ENCODE measurements around the gene SH3GL3.

Gene SH3GL3

DNA sequence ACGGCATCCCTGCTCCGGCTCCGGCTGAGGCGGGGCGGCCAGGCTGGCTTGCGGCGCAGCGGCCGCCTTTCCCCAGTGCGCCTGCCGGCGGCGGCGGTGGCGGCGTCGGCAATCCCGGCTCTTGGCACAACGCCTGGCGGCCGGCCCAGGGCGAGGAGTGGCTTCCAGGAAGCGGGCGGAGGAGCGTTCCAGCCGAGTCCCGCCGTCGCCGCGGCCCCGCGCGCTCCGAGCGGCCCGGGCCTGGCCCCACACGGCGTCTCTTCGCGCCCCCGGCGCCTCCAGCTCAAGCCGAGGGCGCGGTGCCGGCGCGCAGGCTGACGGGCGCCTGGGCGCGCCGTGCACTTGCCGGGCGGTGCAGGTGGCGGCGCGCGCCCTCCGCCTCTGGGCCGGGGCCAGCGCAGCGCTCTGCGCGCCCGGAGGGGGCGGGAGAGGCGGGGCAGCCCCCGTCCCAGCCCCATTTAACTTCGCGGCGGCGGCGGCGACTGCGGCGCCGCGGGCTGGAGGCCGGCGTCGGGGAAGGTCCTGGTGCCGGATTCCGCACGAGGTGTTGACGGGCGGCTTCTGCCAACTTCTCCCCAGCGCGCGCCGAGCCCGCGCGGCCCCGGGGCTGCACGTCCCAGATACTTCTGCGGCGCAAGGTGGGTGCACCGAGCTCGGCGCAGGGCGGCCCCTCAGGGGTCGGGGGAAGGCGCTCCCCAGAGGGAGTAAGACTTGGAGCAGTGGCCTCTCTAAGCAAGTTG, 206.7 kb downstream of the SH3GL3 start, which contains the start of gene ADAMTSL3:
TSS of gene ADAMTSL3 (plus strand) at position 485 of the 740 bp plus-strand sequence. CDS start 1,639 bp downstream, outside the sequence.
- TF ChIP-seq, protein P1, sequence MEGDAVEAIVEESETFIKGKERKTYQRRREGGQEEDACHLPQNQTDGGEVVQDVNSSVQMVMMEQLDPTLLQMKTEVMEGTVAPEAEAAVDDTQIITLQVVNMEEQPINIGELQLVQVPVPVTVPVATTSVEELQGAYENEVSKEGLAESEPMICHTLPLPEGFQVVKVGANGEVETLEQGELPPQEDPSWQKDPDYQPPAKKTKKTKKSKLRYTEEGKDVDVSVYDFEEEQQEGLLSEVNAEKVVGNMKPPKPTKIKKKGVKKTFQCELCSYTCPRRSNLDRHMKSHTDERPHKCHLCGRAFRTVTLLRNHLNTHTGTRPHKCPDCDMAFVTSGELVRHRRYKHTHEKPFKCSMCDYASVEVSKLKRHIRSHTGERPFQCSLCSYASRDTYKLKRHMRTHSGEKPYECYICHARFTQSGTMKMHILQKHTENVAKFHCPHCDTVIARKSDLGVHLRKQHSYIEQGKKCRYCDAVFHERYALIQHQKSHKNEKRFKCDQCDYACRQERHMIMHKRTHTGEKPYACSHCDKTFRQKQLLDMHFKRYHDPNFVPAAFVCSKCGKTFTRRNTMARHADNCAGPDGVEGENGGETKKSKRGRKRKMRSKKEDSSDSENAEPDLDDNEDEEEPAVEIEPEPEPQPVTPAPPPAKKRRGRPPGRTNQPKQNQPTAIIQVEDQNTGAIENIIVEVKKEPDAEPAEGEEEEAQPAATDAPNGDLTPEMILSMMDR (IDR thresholded peaks at IDR 0.05), result no peak
- peaks cover 91% of the 10 kb centered on the region for H3K27me3 Mint-ChIP-seq (ENCODE audit: low read depth, poor library complexity)
- no peaks in the 10 kb centered on the region for H3K36me3 Mint-ChIP-seq (ENCODE audit: low read depth)
- no peaks in the 10 kb centered on the region for H3K4me1 Mint-ChIP-seq
- peak within 1 kb of the TSS; percentile 72 for H3K4me3 Mint-ChIP-seq
- H3K9me3 Mint-ChIP-seq, result peaks cover 7% of the 10 kb centered on the region
- peak; percentile 68 for DNase-seq
- no peak within 1 kb of the TSS for H3K27ac Mint-ChIP-seq

DNA sequence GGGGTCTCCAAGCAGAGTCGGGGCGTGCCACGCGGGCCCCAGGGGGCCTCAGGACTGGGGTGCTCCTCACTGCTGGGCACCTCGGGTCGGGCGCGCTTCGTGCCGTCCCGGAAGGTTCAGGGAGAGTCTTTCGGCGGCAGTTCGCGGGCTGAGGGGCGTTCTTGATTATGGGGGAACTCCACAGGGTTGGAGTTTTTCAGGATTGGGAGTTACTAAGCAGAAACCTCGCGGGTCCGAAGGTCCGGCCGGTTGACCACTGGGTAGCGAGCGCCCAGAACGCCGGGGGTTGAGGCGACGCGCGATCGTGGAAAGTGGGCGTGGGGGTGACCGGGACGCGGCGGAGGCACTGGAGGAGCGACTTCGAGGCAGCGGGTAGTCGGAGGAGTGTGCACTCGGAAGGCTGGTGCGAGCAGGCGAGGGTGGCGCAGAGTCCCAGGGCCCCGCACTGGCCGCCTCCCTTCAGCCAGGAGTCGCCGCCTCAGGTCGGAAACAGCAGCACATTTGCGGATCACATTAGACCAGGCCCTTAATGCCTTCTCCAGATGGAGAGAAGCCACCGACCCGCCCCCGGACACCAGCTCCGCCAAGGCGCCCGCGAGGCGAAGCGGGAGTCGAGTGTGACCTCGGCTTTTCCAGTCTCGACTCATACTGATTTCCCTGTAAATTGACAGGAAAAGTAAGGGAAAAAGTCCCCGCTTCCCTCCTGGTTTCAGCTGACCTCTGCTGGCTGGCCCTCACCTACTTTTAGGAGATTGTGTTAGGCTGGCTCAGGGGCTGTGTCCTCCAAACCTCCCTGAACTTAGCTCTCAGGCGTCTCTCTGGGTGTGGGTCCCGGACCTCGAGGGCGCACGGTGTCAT, 207.5 kb downstream of the SH3GL3 start:
- peaks cover 7% of the 10 kb centered on the region for H3K9me3 Mint-ChIP-seq
- peaks cover 93% of the 10 kb centered on the region for H3K27me3 Mint-ChIP-seq (ENCODE audit: low read depth, poor library complexity)
- no peaks in the 10 kb centered on the region for H3K4me1 Mint-ChIP-seq
- peak; percentile 53 for DNase-seq
- H3K36me3 Mint-ChIP-seq (ENCODE audit: low read depth), result no peaks in the 10 kb centered on the region
- TF ChIP-seq, protein P1 (IDR thresholded peaks at IDR 0.05), result no peak
- H3K4me3 Mint-ChIP-seq, result peak overlapping the region; percentile 72
- no peak overlapping the region for H3K27ac Mint-ChIP-seq

DNA sequence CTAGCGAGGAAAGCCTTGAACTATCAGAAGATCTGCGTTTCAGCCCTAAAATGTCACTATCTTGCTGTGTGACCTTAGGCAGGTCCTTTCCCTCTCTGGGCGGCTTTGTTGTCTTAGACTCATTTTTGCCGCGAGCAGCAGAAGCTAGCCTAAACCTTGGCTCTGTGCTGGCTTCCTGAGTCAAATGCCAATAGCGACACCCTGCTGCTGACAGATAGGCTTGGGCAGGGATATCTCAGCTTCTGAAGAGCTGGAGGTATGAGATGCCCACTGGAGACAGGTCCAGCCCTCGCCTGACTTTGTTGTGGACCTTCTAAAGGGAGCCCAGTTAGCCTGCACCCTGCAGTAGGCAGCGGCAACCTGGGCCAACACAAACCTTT, 208.1 kb downstream of the SH3GL3 start:
- Mint-ChIP-seq H3K27ac (no peak overlapping the region), H3K36me3 (ENCODE audit: low read depth) (no peaks in the 10 kb centered on the region), H3K27me3 (ENCODE audit: low read depth, poor library complexity) (peaks cover 92% of the 10 kb centered on the region), H3K9me3 (peaks cover 12% of the 10 kb centered on the region), H3K4me3 (peak overlapping the region; percentile 72), H3K4me1 (no peaks in the 10 kb centered on the region)
- DNase-seq, result no peak
- TF ChIP-seq, protein P1 (IDR thresholded peaks at IDR 0.05), result no peak

DNA sequence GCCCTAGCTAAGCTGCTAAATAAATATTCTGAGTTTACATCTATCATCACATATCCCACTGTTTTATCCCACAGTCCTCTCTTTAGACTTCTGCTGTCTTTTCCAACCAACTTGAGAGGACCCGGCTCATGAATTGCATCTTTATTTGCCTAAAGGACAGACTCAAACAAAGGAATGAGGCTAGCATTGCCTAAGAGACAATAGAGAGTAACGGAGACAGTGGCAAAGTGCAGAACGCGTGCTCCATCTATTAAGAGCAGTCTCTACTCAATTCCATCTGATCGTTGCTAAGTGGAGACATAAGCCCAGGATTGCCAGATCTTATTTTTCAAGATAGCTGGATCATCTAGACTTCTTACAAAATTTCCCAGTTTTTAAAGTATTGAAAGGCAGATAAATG, 209.1 kb downstream of the SH3GL3 start:
- peaks cover 82% of the 10 kb centered on the region for H3K27me3 Mint-ChIP-seq (ENCODE audit: low read depth, poor library complexity)
- no peak for DNase-seq
- no peak overlapping the region for H3K4me3 Mint-ChIP-seq
- H3K27ac Mint-ChIP-seq, result no peak overlapping the region
- H3K4me1 Mint-ChIP-seq, result no peaks in the 10 kb centered on the region
- TF ChIP-seq, protein P1 (IDR thresholded peaks at IDR 0.05), result no peak
- peaks cover 15% of the 10 kb centered on the region for H3K9me3 Mint-ChIP-seq
- H3K36me3 Mint-ChIP-seq (ENCODE audit: low read depth), result no peaks in the 10 kb centered on the region

DNA sequence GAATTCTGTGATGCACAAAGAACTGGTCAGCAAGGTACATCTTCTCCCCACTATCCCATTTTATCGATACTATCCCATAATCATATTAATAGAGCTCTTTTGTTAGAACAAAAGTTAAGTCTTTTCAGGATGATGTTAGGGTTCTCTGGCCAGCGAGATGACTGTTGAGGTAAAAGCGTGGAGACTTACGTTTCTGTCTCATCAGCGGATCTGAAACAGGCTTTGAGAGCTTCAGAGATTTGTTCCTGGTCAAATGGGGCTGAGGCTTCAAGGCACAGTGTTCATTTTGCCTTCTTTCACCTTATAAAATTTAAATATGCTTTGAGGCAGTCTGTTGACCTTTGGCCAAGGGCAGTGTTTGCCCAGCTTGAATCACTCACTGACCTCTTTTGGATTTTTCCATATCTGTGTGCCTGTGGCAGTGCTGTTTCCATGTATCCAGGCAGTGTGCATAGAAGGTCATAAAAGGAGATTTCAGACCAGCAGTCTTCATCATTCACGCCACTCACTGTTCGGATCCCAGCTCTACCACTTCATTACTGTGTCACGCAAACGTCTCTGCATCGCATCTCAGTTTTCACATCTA, 209.9 kb downstream of the SH3GL3 start:
- Mint-ChIP-seq H3K27ac (no peak overlapping the region), H3K4me1 (no peaks in the 10 kb centered on the region), H3K27me3 (ENCODE audit: low read depth, poor library complexity) (peaks cover 74% of the 10 kb centered on the region), H3K9me3 (peaks cover 15% of the 10 kb centered on the region), H3K4me3 (no peak overlapping the region), H3K36me3 (ENCODE audit: low read depth) (no peaks in the 10 kb centered on the region)
- TF ChIP-seq, protein P1 (IDR thresholded peaks at IDR 0.05), result no peak
- DNase-seq, result no peak
